Stimulated activated CD4-positive, alpha-beta T cell treated with anti-CD3 and anti-CD28 coated beads, Interleukin-15, amount 100 ng/mL, for 1 hour (primary cell): ENCODE measurements around the gene PRICKLE3.
A peak's percentile ranks its signal among the peaks of the same experiment; 100 is the strongest.

ENCODE experiments used
- DNase-seq, 2 donors: peaks; one replicate each; pipeline ENCODE4 v3.0.0-alpha.2; 2020; ENCODE audit warnings: low read depth in 1 of 2, low spot score in 1 of 2

PRICKLE3 gene

GRCh38 chrX:49206543-49206942 lies 20.4 kb upstream of the PRICKLE3 start:
- no peak for DNase-seq

- DNase-seq: no peak
Measured at GRCh38 chrX:49205443-49205842, 19.3 kb upstream of the PRICKLE3 start.

GRCh38 chrX:49204709-49205108 lies 18.5 kb upstream of the PRICKLE3 start:
- no peak for DNase-seq

- DNase-seq: no peak
Measured at GRCh38 chrX:49204017-49204416, 17.8 kb upstream of the PRICKLE3 start.

GRCh38 chrX:49203536-49203935 lies 17.4 kb upstream of the PRICKLE3 start:
- no peak for DNase-seq

- no peak for DNase-seq
Measured at GRCh38 chrX:49202022-49202421, 15.8 kb upstream of the PRICKLE3 start.

GRCh38 chrX:49199906-49200771 lies 14.0 kb upstream of the PRICKLE3 start, which contains the start of gene SYP:
Gene SYP, minus strand, starts transcription at chrX:49200193. Its CDS starts 7 bp downstream, at chrX:49200186.
- peak; percentile 78 to 81 for DNase-seq

- no peak for DNase-seq
Measured at GRCh38 chrX:49199315-49199595, 13.1 kb upstream of the PRICKLE3 start.

GRCh38 chrX:49198540-49199314 lies 12.6 kb upstream of the PRICKLE3 start:
- DNase-seq: no peak

GRCh38 chrX:49197543-49198087 lies 11.4 kb upstream of the PRICKLE3 start:
- no peak for DNase-seq

- no peak for DNase-seq
Measured at GRCh38 chrX:49193542-49193964, 7.4 kb upstream of the PRICKLE3 start.

- no peak for DNase-seq
Measured at GRCh38 chrX:49192722-49193328, 6.7 kb upstream of the PRICKLE3 start.

- peak in 1 of 2 donors; percentile 17 for DNase-seq
Measured at GRCh38 chrX:49191574-49192011, 5.4 kb upstream of the PRICKLE3 start.

GRCh38 chrX:49190821-49191573 lies 4.8 kb upstream of the PRICKLE3 start:
- peak; percentile 57 to 62 for DNase-seq

- DNase-seq: no peak
Measured at GRCh38 chrX:49189606-49190005, 3.4 kb upstream of the PRICKLE3 start.

GRCh38 chrX:49188468-49189076 lies 2.4 kb upstream of the PRICKLE3 start:
- no peak for DNase-seq

GRCh38 chrX:49187526-49187925 lies 1.4 kb upstream of the PRICKLE3 start:
- DNase-seq: no peak

GRCh38 chrX:49187028-49187394 lies 838 bp upstream of the PRICKLE3 start:
- no peak for DNase-seq

GRCh38 chrX:49184294-49185281 lies 1.6 kb downstream of the PRICKLE3 start:
- no peak for DNase-seq
